Bronchial smooth muscle cell (primary cell): ENCODE results near the gene MCTP2. TPM values are rescaled to one million over a fixed set of nuclear protein-coding genes. Genes with fewer than 3 reads are reported as not detected.

Experiments
- total RNA-seq: library from RNA; depleted of rRNA; stranded (reverse); fragments of >200 nt; gene quantifications from 2 replicates; pipeline ENCODE4 v1.2.1, GENCODE V29; 2014

MCTP2 gene
- total RNA-seq, result 4.1 and 4.3 TPM in 2 replicates

GRCh38 chr15:94230883-94231722, at the start of gene MCTP2:
Gene MCTP2, plus strand, starts transcription at chr15:94231561. Its CDS starts 66,705 bp downstream, at chr15:94298266.

